ENCODE results near the gene MYOC. TPM values are rescaled to one million over a fixed set of nuclear protein-coding genes. Genes with fewer than 3 reads are reported as not detected.
"Not testable (repeated sequence)": the region's sequence is repeated elsewhere in the genome, so short reads cannot be mapped to it uniquely, and the experiment has no call there.

Gene MYOC
- total RNA-seq, 1 donor from 2014 or later: not detected

DNA sequence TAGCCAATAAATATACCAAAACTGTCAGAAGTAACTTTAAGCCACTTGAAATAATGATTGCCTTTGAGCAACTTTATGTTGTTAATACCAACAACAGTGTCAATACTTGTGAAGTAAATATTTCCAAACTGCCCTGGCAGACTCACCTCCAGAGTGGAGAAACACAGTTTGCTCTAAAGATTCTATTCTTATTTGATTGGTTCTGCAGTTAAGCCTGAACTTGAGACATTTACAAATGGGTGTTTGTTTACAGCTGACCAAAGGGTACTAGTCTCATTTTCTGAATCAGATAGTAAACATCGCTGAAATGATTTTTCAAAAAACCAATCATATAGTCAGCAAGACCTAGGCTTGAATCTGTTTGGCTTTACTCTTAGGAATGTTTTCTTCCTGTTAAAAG lies 1.3 kb upstream of the MYOC start:
- no peak for DNase-seq (ENCODE audit: low read depth, low spot score)

GRCh38 chr1:171646249-171646560 lies 6.3 kb downstream of the MYOC start:
- DNase-seq (ENCODE audit: low read depth, low spot score): no peak

GRCh38 chr1:171645553-171646248 lies 6.8 kb downstream of the MYOC start:
- no peak for DNase-seq (ENCODE audit: low read depth, low spot score)

GRCh38 chr1:171644805-171645483 lies 7.5 kb downstream of the MYOC start:
- DNase-seq (ENCODE audit: low read depth, low spot score): peak; percentile 50

- no peak for DNase-seq (ENCODE audit: low read depth, low spot score)
Observed at GRCh38 chr1:171643156-171643555, 9.3 kb downstream of the MYOC start.

GRCh38 chr1:171642197-171642596 lies 10.3 kb downstream of the MYOC start:
- DNase-seq (ENCODE audit: low read depth, low spot score): no peak

- DNase-seq (ENCODE audit: low read depth, low spot score): no peak
Observed at GRCh38 chr1:171641076-171641864, 11.2 kb downstream of the MYOC start.

DNA sequence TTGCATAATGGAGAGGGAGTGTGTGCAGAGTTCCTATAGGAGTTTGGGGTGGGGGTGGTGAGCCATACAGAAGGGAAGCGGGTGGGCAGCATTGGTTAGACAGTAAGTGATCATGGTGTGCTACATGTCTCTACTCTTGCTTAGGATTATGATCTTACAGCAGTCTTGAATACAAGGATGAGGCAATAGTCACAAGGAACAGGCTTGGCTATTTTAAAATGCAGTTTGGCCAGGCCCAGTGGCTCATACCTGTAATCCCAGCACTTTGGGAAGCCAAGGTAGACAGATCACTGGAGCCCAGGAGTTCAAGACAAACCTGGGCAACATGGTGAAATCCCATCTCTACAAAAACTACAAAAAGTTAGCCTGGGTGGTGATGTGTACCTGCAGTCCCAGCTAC lies 12.3 kb downstream of the MYOC start:
- no peak for DNase-seq (ENCODE audit: low read depth, low spot score)

DNA sequence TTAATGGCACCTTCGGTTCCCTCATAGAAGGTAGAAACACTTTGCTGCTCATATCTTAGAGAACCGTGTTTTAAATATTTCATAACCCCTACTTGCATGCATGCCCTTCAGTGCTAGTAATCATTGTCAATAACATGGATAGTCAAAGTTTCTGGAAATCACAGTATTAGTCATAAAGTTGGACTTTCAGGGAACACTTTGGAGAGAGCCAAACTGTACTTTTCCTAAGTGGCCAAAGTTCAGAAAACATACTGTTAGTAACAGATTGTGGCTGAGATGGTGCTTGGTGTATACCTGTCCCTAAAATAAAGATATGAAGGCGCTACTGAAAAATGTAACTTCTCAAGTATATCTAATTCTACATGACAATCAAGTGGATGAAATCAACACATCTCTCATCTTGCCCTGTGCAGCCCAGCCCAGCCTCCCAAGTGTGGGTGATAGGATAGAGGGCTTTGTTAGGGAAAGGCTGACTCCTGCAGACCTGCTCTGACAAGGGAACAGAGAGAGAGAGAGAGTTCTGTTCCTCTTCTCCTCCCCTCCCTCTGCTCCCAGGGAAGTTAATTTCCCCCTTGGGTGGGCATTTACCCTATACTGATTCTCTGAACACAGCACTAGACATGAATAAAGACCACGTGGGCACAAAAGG lies 14.4 kb downstream of the MYOC start:
- no peak for DNase-seq (ENCODE audit: low read depth, low spot score)

DNA sequence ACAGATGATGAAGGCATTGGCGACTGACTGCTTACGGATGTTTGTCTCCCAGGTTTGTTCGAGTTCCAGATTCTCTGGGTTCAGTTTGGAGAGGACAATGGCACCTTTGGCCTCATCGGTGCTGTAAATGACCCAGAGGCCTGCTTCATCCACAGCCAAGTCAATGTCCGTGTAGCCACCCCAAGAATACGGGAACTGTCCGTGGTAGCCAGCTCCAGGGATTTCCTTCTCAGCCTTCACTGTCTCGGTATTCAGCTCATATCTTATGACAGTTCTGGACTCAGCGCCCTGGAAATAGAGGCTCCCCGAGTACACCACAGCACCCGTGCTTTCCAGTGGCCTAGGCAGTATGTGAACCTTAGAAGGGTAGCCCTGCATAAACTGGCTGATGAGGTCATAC lies 16.3 kb downstream of the MYOC start:
- no peak for DNase-seq (ENCODE audit: low read depth, low spot score)

- no peak for DNase-seq (ENCODE audit: low read depth, low spot score)
Observed at GRCh38 chr1:171635661-171636060, 16.8 kb downstream of the MYOC start.

DNA sequence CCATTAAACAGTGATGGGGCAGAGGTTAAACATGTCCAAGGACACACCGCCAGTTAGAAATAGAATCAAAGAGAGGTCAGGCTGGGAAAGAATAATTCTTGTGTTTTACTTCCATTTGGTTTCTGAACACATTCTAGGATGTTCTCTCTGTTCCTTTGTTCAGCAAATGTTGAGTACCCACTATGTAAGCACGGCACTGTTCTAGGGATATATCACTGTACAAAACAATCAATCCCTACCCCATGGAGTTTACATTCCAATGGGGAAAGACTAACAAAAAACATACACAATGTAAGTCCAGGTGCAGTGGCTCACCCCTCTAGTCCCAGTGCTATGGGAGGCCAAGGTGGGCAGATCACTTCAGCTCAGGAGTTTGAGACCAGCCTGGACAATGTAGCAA lies 24.3 kb downstream of the MYOC start:
- DNase-seq (ENCODE audit: low read depth, low spot score): no peak

GRCh38 chr1:171627020-171627419 lies 25.5 kb downstream of the MYOC start:
- DNase-seq (ENCODE audit: low read depth, low spot score): no peak

DNA sequence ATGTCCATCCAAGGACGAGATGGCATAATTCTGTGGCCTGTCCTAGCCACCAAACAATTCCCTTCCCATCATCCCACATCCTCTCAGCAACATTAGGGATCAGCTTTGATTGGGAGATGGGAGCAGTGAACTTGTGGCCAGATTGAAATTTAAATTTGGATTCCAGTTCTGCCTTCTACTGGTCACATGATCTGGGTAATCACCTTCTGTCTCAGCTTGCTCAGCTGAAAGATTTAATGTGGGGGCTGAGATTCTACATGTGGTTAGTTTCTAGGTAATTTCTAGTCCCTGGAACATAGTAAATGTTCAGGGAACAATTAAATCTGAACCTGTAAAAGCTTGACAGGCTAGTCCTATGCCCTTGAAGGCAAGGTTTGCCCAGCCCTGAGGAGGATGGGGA lies 27.3 kb downstream of the MYOC start:
- DNase-seq (ENCODE audit: low read depth, low spot score): no peak

GRCh38 chr1:171623651-171624331 lies 28.7 kb downstream of the MYOC start:
- DNase-seq (ENCODE audit: low read depth, low spot score): no peak

GRCh38 chr1:171622152-171622462 lies 30.4 kb downstream of the MYOC start, which contains the start of gene MYOCOS:
Gene MYOCOS, plus strand, starts transcription at chr1:171622243. Its CDS starts 1,641 bp downstream, at chr1:171623884.
- DNase-seq (ENCODE audit: low read depth, low spot score): no peak

GRCh38 chr1:171616586-171616985 lies 35.9 kb downstream of the MYOC start:
- DNase-seq (ENCODE audit: low read depth, low spot score): no peak

DNA sequence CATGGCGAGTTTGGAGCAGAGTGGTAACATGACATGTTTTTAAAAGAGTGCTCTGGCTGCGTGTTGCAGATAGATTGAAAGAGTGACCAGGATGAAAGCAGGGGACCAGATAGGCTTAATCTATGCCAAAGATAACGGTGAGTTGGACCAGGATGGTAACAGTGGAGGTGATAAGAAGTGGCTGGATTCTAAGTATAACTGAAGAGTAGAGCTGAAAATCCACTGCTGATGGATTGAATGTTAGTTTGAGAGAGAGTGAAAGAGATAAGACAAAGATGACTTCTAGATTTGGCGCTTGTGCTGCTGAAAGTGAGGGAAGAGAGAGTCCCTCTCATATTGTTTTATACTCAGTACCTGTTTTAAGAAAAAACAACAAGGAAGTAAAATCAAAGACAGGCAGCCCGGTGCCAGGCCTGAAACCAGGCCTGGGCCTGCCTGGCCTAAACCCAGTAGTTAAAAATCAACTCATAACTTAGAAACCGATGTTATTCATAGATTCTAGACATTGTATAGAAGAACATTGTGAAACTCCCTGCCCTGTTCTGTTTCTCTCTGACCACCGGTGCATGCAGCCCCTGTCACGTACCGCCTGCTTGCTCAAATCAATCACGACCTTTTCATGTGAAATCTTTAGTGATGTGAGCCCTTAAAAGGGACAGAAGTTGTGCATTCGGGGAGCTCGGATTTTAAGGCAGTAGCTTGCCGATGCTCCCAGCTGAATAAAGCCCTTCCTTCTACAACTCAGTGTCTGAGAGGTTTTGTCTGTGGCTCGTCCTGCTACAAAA lies 37.2 kb downstream of the MYOC start:
- not testable (repeated sequence) for DNase-seq (ENCODE audit: low read depth, low spot score)

- no peak for DNase-seq (ENCODE audit: low read depth, low spot score)
Observed at GRCh38 chr1:171613282-171613681, 39.2 kb downstream of the MYOC start.

GRCh38 chr1:171611306-171611705 lies 41.2 kb downstream of the MYOC start:
- DNase-seq (ENCODE audit: low read depth, low spot score): no peak

DNA sequence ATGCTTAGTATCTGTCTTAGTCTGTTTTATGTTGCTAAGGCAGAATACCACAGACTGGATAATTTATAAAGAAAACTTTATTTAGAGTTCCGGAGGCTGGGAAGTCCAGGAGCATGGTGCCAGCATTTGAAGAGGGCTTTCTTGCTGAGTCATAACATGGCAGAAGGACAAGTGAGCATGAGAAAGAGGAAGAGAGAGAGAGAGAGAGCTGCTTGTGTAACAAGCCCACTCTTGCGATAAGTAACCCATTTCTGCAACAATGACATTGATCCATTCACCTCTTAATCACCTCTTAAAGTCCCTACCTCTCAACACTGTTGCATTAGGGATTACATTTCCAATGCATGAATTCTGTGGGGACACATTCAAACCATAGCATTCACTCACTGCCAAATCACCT lies 42.1 kb downstream of the MYOC start:
- DNase-seq (ENCODE audit: low read depth, low spot score): no peak
